GM18520 (cell line): Measurements from ENCODE around the gene WDR7.

Experiments used
- ATAC-seq: cut with Tn5 transposase; IDR thresholded peaks from one replicate; pipeline ENCODE4 v1.9.1; 2021; ENCODE audit not compliant: unreplicated experiment

Gene WDR7

GRCh38 chr18:57073501-57074187 lies 422.5 kb downstream of the WDR7 start:
- ATAC-seq = no peak

GRCh38 chr18:57075716-57076400 lies 424.7 kb downstream of the WDR7 start:
- ATAC-seq = no peak

- no peak for ATAC-seq
These were observed 426.0 kb downstream of the WDR7 start for GRCh38 chr18:57077005-57077765.

- ATAC-seq = peak; percentile 87
These were observed 426.8 kb downstream of the WDR7 start for GRCh38 chr18:57077786-57078552.

GRCh38 chr18:57078614-57079013 lies 427.5 kb downstream of the WDR7 start:
- no peak for ATAC-seq

GRCh38 chr18:57080479-57080878 lies 429.3 kb downstream of the WDR7 start:
- no peak for ATAC-seq

- no peak for ATAC-seq
These were observed 430.7 kb downstream of the WDR7 start for GRCh38 chr18:57081899-57082298.

GRCh38 chr18:57083485-57083884 lies 432.3 kb downstream of the WDR7 start:
- ATAC-seq = no peak

- peak; percentile 62 for ATAC-seq
These were observed 433.4 kb downstream of the WDR7 start for GRCh38 chr18:57084331-57085271.

- ATAC-seq = no peak
These were observed 434.2 kb downstream of the WDR7 start for GRCh38 chr18:57085371-57085770.

- ATAC-seq = no peak
These were observed 435.0 kb downstream of the WDR7 start for GRCh38 chr18:57086163-57086562.
